DMS 273 (cell line): ENCODE results near the gene JAM3.

Source experiments
- DNase-seq: peaks from one replicate; lab custom pipeline; 2025; ENCODE audit not compliant: unreplicated experiment; lab: John Stamatoyannopoulos, UW

JAM3 gene

GRCh38 chr11:134039726-134040385 is 29.0 kb upstream of the JAM3 start:
- DNase-seq, result no peak

- no peak for DNase-seq
Observed at GRCh38 chr11:134040386-134041302, 28.2 kb upstream of the JAM3 start.

- DNase-seq, result no peak
Observed at GRCh38 chr11:134041349-134041748, 27.5 kb upstream of the JAM3 start.

GRCh38 chr11:134041791-134042696 is 26.8 kb upstream of the JAM3 start:
- DNase-seq, result no peak

- no peak for DNase-seq
Observed at GRCh38 chr11:134043821-134044420, 25.0 kb upstream of the JAM3 start.

- no peak for DNase-seq
Observed at GRCh38 chr11:134044514-134045284, 24.2 kb upstream of the JAM3 start.

- peak; percentile 85 for DNase-seq
Observed at GRCh38 chr11:134045799-134046635, 22.9 kb upstream of the JAM3 start.

GRCh38 chr11:134046681-134047449 is 22.0 kb upstream of the JAM3 start:
- DNase-seq, result no peak

GRCh38 chr11:134047586-134047999 is 21.3 kb upstream of the JAM3 start:
- DNase-seq, result no peak

- DNase-seq, result no peak
Observed at GRCh38 chr11:134048028-134048427, 20.8 kb upstream of the JAM3 start.

- DNase-seq, result peak; percentile 45
Observed at GRCh38 chr11:134049303-134049702, 19.6 kb upstream of the JAM3 start.

- peak; percentile 86 for DNase-seq
Observed at GRCh38 chr11:134050541-134051383, 18.1 kb upstream of the JAM3 start.

GRCh38 chr11:134052395-134052987 is 16.4 kb upstream of the JAM3 start:
- DNase-seq, result no peak

- peak; percentile 71 for DNase-seq
Observed at GRCh38 chr11:134052988-134053945, 15.6 kb upstream of the JAM3 start.

GRCh38 chr11:134055029-134055428 is 13.8 kb upstream of the JAM3 start:
- no peak for DNase-seq

GRCh38 chr11:134060316-134060715 is 8.6 kb upstream of the JAM3 start:
- no peak for DNase-seq
